Right kidney (tissue), 1 donor: ENCODE measurements around the gene DOHH.

Experiments used
- DNase-seq: peaks from one replicate; pipeline ENCODE4 v3.0.0-alpha.2; 2016

DOHH gene

DNA sequence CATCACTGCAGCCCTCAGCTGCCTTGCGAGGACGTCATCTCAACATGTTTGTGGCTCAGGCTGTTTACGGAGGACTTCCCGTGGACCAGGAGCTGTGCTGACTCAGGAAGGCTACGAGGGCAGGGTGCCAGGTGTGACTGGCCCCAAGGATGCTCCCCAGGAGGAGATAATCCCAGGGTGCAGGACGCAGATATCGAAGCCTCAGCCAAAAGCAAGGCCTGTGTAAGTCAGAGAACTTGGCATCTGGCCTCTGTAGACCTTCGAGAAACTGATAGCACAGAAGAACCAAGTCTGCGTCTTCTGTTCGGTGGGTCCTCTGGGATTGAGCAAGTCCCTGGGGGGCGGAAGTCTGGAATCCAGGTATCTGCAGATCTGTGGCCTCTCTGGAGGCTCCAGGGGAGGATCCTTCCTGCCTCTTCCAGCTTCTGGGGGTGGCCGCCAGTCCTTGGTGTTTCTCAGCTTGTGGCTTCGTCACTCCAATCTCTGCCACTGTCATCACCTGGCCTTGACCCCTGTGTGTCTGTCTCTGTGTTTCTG is 2.6 kb upstream of the DOHH start:
- no peak for DNase-seq

DNA sequence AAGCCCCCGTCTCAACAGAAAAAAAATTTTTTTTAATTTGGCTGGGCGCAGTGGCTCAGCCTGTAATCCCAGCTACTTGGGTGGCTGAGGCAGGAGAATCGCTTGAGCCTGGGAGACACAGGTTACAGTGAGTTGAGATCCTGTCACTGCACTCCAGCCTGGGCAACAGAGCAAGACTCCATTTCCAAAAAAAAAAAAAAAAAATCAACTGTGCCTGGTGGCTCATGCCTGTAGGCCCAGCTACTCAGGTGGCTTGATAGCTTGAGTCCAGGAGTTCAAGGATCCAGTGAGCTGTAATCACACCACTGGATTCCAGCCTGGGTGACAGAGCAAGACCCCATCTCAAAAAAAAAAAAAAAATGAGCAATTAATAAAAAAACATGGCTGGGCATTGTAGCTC is 1.3 kb upstream of the DOHH start:
- no peak for DNase-seq

DNA sequence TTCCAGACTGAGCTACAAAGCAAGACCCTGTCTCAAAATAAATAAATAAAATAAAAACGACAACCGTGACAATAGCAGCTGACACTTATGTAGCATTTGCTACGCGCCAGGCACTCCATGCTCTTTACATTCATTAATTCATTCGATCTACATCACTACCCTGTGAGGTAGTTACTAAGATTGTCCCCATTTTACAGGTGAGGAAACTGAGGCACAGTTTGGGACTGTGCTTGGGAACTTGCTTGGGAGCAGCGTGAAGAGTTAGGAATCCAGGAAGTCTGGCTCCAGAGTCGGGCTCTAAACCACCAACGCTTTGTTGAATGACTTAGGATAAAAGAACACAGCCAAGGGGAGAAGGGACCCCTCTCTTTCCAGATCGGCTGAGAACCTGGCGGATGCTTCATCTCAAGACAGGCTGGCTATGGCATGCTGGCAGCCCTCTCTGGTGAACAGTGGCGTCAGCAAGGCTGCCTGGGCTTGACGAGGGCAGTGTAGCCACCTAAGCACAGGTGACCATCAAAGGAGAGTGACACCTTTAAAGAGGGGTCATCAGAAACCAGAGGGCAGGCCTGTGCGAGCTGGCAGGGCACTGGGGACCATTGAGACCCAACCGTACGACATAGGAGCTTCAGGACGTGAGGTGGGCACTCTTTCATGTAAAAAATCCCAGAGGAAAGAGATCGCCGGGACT is 591 bp downstream of the DOHH start:
- DNase-seq = no peak

- no peak for DNase-seq
These were observed 2.5 kb downstream of the DOHH start for GRCh38 chr19:3497757-3498520.

DNA sequence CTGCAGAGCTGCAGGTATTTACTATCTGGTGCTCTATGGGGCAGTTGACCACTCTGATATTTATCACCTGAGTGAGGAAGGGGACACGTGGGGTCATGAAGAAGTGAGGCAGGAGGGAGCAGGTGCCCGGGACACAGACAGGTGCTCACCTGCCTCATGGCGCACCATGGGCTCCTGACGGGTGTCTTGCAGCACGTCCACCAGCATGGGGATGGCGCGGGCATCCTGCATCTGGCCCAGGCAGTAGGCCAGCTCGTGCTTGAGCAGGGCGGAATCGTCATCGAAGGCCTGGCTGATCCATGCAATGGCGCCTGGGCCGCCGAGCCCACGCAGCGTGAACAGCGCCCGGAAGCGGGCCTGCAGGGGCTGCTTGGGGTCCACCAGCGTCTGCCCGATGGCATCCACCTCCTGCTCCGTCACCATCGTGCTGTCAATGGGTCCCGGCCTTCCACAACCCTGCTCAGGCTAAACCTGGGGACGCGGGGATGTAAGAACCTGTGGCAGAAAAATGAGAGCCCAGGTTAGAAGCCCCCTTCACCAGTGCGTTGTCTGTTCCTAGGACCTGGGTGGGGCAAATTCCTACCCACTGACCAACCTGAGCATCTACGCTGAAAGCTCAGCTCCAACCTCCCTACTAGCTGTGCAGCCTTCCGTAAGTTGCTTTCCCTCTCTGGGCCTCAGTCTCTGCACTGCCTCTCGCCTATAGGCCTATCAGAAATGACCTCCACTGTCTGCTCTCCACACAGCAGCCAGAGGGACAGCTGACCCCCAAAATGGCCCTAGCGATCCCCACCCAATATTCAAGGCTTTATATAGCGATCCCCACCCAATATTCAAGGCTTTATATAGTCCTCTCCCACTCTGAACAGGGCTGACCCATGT is 3.8 kb downstream of the DOHH start:
- DNase-seq = no peak

- no peak for DNase-seq
These were observed 5.9 kb downstream of the DOHH start for GRCh38 chr19:3494559-3494958.

DNA sequence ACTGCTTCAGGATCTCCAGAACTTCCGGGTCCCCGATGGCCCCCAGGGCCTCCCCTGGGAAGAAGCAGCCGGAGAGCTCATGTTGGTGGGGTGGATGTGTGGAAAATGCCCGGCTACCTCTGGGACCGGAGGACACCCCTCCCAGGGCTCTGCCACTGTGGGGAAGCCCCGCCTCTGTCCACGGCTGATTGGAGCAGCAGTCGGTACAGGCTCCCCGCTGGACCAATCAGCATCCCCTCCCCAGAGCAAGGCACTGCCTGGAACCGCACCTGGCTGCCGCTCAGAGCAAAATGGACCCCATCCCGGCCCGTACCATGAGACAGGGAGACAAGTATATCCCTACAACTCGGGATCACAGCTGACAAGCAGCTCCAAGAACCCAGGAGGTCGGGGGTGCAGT is 6.4 kb downstream of the DOHH start:
- no peak for DNase-seq

GRCh38 chr19:3493651-3494050 is 6.8 kb downstream of the DOHH start:
- no peak for DNase-seq

- no peak for DNase-seq
These were observed 7.6 kb downstream of the DOHH start for GRCh38 chr19:3492919-3493318.

GRCh38 chr19:3492131-3492839 is 8.2 kb downstream of the DOHH start:
- no peak for DNase-seq

DNA sequence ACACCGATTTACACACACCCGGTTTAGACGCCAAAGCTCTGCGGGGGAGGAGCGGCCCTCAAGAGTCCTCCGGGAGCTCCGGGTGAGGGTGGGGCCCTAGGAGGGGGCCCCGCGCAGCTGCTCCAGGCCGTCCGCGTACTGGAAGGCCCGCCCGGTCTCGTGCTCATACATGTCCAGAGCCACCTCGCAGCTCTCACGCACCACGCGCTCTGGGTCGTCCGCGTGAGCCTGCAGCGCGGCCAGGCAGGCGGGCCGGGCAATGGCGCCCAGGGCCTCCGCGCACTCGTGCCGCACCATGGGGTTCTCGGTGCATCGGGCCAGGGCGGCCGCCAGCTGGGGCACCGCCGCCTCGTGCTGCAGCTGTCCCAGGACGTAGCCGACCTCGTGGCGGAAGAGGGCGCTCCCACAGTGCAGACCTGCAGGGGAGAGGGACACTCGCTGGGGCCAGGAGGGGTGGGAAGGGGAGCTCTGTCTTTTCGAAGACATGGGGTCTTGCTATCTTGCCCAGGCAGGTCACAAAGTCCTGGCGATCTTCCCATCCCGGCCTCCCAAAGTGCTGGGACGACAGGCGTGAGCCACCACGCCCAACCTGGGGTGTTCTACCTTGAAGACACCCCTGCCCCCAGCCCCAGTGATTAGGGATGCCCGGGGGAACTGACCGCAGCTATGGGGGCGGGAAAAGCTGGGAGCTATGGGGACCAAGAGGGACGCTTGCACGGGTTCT is 8.9 kb downstream of the DOHH start:
- no peak for DNase-seq

DNA sequence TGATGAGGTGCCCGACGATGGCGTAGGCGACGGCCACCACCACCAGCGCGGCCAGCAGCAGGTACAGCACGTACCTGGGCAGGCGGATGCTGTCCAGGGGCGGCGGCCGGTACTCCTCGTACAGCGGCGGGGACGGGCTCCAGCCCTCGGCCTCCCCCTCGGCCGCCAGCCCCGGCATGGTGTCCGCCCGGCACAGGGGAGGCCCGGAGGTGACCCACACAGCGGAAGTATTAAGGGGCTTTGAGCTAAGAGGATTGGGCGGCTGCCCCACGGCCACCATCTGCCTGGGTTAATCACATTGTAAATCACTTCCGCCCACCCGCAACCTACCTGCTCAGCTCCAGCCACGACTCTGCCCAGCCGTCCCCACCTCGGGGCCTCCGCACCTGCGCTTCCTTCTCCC is 17.2 kb downstream of the DOHH start, which contains the start of gene SMIM44:
Gene SMIM44 (minus strand): TSS at position 216 of the 403 bp plus-strand sequence. CDS start 38 bp downstream, at position 178.
- no peak for DNase-seq

GRCh38 chr19:3482507-3483225 is 17.8 kb downstream of the DOHH start:
- DNase-seq = no peak

GRCh38 chr19:3481241-3482090 is 19.0 kb downstream of the DOHH start:
- DNase-seq = no peak

DNA sequence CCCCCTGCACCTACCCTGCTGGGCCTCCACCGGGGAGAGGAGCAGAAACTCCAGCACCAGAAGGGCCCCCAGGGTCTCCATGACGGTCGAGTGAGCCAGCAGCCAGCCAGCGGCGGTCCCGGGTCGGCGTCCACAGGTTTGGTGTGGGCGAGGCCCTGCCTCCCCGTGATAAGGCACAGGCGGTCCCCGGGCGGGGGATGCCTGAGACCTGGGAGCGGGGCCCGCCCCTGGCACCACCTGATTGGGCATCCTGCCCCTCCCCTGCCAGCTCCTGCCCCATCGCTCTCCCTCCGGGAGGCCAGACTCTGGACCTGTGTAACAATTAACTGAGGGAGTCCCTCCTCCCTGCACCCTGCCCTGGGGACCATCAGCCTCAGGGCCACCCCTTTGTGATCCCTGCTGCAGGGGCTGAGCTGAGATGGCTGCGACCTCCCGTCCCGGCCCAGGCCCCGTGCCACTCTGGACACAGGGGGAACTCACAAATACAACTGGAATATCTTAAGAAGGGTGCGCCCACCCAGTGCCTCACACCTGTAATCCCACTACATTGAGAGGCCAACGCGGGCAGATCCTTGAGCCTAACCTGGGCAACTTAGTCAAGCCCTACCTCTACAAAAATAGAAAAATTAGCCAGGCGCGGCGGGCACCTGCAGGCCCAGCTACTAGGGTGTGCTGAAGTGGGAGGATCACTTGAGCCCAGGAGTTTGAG is 19.9 kb downstream of the DOHH start, which contains the start of gene SMIM24:
Gene SMIM24 (minus strand): TSS at position 143 of the 709 bp plus-strand sequence. CDS start 62 bp downstream, at position 81.
- DNase-seq = no peak

- DNase-seq = no peak
These were observed 20.6 kb downstream of the DOHH start for GRCh38 chr19:3479834-3480215.

GRCh38 chr19:3479177-3479833 is 21.2 kb downstream of the DOHH start:
- no peak for DNase-seq
